Measurements from ENCODE around the gene BLOC1S2. TPM values are rescaled to one million over a fixed set of nuclear protein-coding genes. Genes with fewer than 3 reads are reported as not detected.

Gene BLOC1S2
- polyA plus RNA-seq, 1 donor from 2014 or later: 299 TPM

DNA sequence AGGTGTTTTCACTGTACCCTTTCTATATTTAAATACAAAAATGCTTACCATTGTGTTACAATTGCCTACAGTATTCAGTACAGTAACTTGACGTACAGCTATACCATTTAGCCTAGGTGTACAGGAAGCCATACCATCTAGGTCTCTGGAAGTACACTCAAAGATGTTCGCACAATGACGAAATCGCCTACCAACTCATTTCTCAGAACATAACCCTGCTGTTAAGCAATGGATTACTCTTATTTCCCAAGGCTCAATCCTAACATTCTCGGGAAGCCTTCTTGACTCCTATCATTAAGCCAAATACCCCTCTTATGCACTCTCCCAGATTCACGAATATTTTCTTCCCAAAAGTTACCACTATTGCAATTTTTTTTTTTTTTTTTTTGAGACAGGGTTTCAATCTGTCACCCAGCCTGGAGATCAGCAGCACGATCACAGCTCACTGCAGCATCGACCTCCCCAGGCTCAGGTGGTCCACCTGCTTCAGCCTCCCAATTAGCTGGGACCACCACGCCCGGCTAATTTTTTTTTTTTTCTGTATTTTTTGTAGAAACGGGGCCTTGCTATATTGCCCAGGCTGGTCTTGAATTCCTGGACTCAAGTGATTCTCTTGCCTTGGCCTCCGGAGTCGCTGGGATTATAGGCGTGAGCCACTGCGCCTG lies 20.5 kb downstream of the BLOC1S2 start:
- Histone ChIP-seq H3K27me3 (ENCODE audit: insufficient read depth, low read depth, low read length) (no peaks in the 10 kb centered on the region), H3K79me2 (replicated peaks; ENCODE audit: insufficient read depth, low read length) (peaks cover 16% of the 10 kb centered on the region), H3F3A (ENCODE audit: insufficient read depth, low read length, poor library complexity, severe bottlenecking) (no peaks in the 10 kb centered on the region), H3K9me2 (ENCODE audit: insufficient read depth, low read length) (no peaks in the 10 kb centered on the region), H3K9me3 (ENCODE audit: low read length) (no peaks in the 10 kb centered on the region), H3K4me2 (ENCODE audit: low read length) (no peak overlapping the region), H3K27ac (ENCODE audit: low read length) (no peak overlapping the region), H3K4me3 (ENCODE audit: low read length) (peak overlapping the region; percentile 91), H3K9ac (ENCODE audit: low read length) (no peak overlapping the region), H2AFZ (ENCODE audit: low read depth, low read length) (no peak overlapping the region), H4K20me1 (ENCODE audit: insufficient read depth) (no peaks in the 10 kb centered on the region), H3K36me3 (ENCODE audit: insufficient read depth, low read length) (no peaks in the 10 kb centered on the region)
- TF ChIP-seq POLR2AphosphoS5 (IDR thresholded peaks at IDR 0.05) (no peak), EZH2 (IDR thresholded peaks at IDR 0.05; ENCODE audit: borderline replicate concordance, insufficient read depth, low read length, poor library complexity, severe bottlenecking) (no peak), MXI1 (conservative IDR thresholded peaks at IDR 0.05; ENCODE audit: poor library complexity, severe bottlenecking) (no peak), SMC3 (conservative IDR thresholded peaks at IDR 0.05; ENCODE audit: poor library complexity) (no peak), RAD21 (conservative IDR thresholded peaks at IDR 0.05) (no peak), EP300 (conservative IDR thresholded peaks at IDR 0.05; ENCODE audit: poor library complexity, severe bottlenecking) (no peak), TAF1 (IDR thresholded peaks at IDR 0.05; ENCODE audit: low read depth) (no peak)
- TF ChIP-seq, protein P1, sequence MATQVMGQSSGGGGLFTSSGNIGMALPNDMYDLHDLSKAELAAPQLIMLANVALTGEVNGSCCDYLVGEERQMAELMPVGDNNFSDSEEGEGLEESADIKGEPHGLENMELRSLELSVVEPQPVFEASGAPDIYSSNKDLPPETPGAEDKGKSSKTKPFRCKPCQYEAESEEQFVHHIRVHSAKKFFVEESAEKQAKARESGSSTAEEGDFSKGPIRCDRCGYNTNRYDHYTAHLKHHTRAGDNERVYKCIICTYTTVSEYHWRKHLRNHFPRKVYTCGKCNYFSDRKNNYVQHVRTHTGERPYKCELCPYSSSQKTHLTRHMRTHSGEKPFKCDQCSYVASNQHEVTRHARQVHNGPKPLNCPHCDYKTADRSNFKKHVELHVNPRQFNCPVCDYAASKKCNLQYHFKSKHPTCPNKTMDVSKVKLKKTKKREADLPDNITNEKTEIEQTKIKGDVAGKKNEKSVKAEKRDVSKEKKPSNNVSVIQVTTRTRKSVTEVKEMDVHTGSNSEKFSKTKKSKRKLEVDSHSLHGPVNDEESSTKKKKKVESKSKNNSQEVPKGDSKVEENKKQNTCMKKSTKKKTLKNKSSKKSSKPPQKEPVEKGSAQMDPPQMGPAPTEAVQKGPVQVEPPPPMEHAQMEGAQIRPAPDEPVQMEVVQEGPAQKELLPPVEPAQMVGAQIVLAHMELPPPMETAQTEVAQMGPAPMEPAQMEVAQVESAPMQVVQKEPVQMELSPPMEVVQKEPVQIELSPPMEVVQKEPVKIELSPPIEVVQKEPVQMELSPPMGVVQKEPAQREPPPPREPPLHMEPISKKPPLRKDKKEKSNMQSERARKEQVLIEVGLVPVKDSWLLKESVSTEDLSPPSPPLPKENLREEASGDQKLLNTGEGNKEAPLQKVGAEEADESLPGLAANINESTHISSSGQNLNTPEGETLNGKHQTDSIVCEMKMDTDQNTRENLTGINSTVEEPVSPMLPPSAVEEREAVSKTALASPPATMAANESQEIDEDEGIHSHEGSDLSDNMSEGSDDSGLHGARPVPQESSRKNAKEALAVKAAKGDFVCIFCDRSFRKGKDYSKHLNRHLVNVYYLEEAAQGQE (IDR thresholded peaks at IDR 0.05; ENCODE audit: borderline replicate concordance): no peak
- TF ChIP-seq, protein P2, sequence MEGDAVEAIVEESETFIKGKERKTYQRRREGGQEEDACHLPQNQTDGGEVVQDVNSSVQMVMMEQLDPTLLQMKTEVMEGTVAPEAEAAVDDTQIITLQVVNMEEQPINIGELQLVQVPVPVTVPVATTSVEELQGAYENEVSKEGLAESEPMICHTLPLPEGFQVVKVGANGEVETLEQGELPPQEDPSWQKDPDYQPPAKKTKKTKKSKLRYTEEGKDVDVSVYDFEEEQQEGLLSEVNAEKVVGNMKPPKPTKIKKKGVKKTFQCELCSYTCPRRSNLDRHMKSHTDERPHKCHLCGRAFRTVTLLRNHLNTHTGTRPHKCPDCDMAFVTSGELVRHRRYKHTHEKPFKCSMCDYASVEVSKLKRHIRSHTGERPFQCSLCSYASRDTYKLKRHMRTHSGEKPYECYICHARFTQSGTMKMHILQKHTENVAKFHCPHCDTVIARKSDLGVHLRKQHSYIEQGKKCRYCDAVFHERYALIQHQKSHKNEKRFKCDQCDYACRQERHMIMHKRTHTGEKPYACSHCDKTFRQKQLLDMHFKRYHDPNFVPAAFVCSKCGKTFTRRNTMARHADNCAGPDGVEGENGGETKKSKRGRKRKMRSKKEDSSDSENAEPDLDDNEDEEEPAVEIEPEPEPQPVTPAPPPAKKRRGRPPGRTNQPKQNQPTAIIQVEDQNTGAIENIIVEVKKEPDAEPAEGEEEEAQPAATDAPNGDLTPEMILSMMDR (IDR thresholded peaks at IDR 0.05; ENCODE audit: poor library complexity, severe bottlenecking): no peak

DNA sequence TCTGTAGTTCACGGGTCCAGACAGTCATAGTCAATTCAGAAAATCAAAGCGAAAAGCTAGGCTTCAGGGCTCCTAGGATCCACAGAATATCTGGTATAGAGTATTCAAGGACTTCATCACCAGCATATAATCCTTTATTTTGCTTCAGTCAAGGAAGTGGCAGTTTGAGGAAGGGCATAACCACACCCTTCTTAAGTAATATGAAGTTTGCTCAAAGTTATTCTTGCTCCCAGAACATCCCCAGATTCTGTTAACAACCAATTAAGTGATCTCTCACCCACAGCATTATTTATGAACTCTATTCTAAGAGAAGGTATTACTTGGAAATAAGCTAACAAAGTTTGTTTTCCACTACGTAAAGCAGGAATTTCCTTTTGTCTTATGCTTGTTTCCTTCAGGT lies 32.3 kb downstream of the BLOC1S2 start:
- H3K79me2 ChIP-seq (replicated peaks; ENCODE audit: insufficient read depth, low read length): no peaks in the 10 kb centered on the region
- no peak overlapping the region for H3K4me3 ChIP-seq (ENCODE audit: low read length)
- H3K9me3 ChIP-seq (ENCODE audit: low read length): no peaks in the 10 kb centered on the region
- H3K9ac ChIP-seq (ENCODE audit: low read length): no peak overlapping the region
- H3K4me2 ChIP-seq (ENCODE audit: low read length): no peak overlapping the region
- no peak overlapping the region for H2AFZ ChIP-seq (ENCODE audit: low read depth, low read length)
- H3K27me3 ChIP-seq (ENCODE audit: insufficient read depth, low read depth, low read length): no peaks in the 10 kb centered on the region
- H3F3A ChIP-seq (ENCODE audit: insufficient read depth, low read length, poor library complexity, severe bottlenecking): no peaks in the 10 kb centered on the region
- H3K27ac ChIP-seq (ENCODE audit: low read length): no peak overlapping the region
- no peaks in the 10 kb centered on the region for H4K20me1 ChIP-seq (ENCODE audit: insufficient read depth)
- H3K9me2 ChIP-seq (ENCODE audit: insufficient read depth, low read length): no peaks in the 10 kb centered on the region
- H3K36me3 ChIP-seq (ENCODE audit: insufficient read depth, low read length): no peaks in the 10 kb centered on the region
- TF ChIP-seq, protein P1 (IDR thresholded peaks at IDR 0.05; ENCODE audit: borderline replicate concordance): no peak
- TF ChIP-seq POLR2AphosphoS5 (IDR thresholded peaks at IDR 0.05): no peak
- no peak for TF ChIP-seq MXI1 (conservative IDR thresholded peaks at IDR 0.05; ENCODE audit: poor library complexity, severe bottlenecking)
- TF ChIP-seq EP300 (conservative IDR thresholded peaks at IDR 0.05; ENCODE audit: poor library complexity, severe bottlenecking): no peak
- TF ChIP-seq, protein P2 (IDR thresholded peaks at IDR 0.05; ENCODE audit: poor library complexity, severe bottlenecking): no peak
- TF ChIP-seq EZH2 (IDR thresholded peaks at IDR 0.05; ENCODE audit: borderline replicate concordance, insufficient read depth, low read length, poor library complexity, severe bottlenecking): no peak
- no peak for TF ChIP-seq TAF1 (IDR thresholded peaks at IDR 0.05; ENCODE audit: low read depth)
- TF ChIP-seq RAD21 (conservative IDR thresholded peaks at IDR 0.05): no peak
- no peak for TF ChIP-seq SMC3 (conservative IDR thresholded peaks at IDR 0.05; ENCODE audit: poor library complexity)

Measured in neural cell (in vitro differentiated cells).